OCI-LY3 (cell line): ENCODE results near the gene NMRK2.
"Not testable (repeated sequence)": the region's sequence is repeated elsewhere in the genome, so short reads cannot be mapped to it uniquely, and the experiment has no call there.

Experiments used
- H2AFZ ChIP-seq: fragments of 200-600, 300-600 bp; shearing (Covaris generic); 2 replicates; pipeline ENCODE4 v1.6.0; 2014; ENCODE audit warnings: antibody characterized with exemption, low read depth, low read length
- H3K27ac ChIP-seq: fragments of 200-600, 300-600 bp; sonication (generic); 2 replicates; pipeline ENCODE4 v1.5.1; 2014; ENCODE audit warnings: mild to moderate bottlenecking, low read length, moderate library complexity, mixed read lengths
- H3K27me3 ChIP-seq: fragments of 200-600, 300-600 bp; sonication (generic); 2 replicates; pipeline ENCODE4 v1.6.1; 2014; ENCODE audit warnings: low read depth, low read length, mixed read lengths
- H3K36me3 ChIP-seq: fragments of 200-600, 300-600 bp; sonication (generic); replicated peaks from 2 replicates; pipeline ENCODE3; 2014; ENCODE audit warnings: low read depth, low read length, mixed read lengths
- H3K4me1 ChIP-seq: fragments of 300-600, 200-600 bp; sonication (generic); 2 replicates; pipeline ENCODE4 v1.6.1; 2014; ENCODE audit warnings: low read length, mixed read lengths
- H3K4me2 ChIP-seq: fragments of 200-600, 300-600 bp; sonication (generic); 2 replicates; pipeline ENCODE4 v1.6.1; 2014; ENCODE audit warnings: low read length, mixed read lengths
- H3K4me3 ChIP-seq: fragments of 300-600, 200-600 bp; sonication (generic); 2 replicates; pipeline ENCODE4 v1.5.1; 2014; ENCODE audit warnings: antibody characterized with exemption, mild to moderate bottlenecking, low read length, moderate library complexity
- H3K79me2 ChIP-seq: fragments of 300-600, 200-600 bp; shearing (Covaris generic); 2 replicates; pipeline ENCODE4 v1.6.1; 2014; ENCODE audit warnings: mild to moderate bottlenecking, low read length, mixed read lengths
- H3K9ac ChIP-seq: fragments of 300-600, 200-600 bp; shearing (Covaris generic); 2 replicates; pipeline ENCODE4 v1.6.0; 2014; ENCODE audit warnings: mild to moderate bottlenecking, low read length, moderate library complexity
- H3K9me3 ChIP-seq: fragments of 200-600, 300-600 bp; shearing (Covaris generic); 2 replicates; pipeline ENCODE4 v1.6.1; 2014; ENCODE audit warnings: low read length, mixed read lengths; ENCODE audit not compliant: insufficient read depth
- H4K20me1 ChIP-seq: fragments of 200-600, 300-600 bp; sonication (generic); 2 replicates; pipeline ENCODE4 v1.6.1; 2016; ENCODE audit warnings: low read length, mixed read lengths; ENCODE audit not compliant: insufficient read depth
- EZH2phosphoT487 ChIP-seq: fragments of 200-600 bp; shearing (Covaris generic); IDR thresholded peaks from 2 replicates; pipeline ENCODE4 v1.6.1; 2018; ENCODE audit warnings: antibody characterized with exemption, mixed run types, low read depth
- TF ChIP-seq, protein P1 (sequence below): fragments of 200-600, 300-600 bp; sonication (generic); IDR thresholded peaks from 2 replicates; pipeline ENCODE4 v1.5.1; 2014; ENCODE audit warnings: antibody characterized with exemption, low read length, low read depth

NMRK2 gene

GRCh38 chr19:3966051-3967017 is 33.5 kb downstream of the NMRK2 start:
- Histone ChIP-seq H3K36me3 (peaks cover 44% of the 10 kb centered on the region), H3K27ac (no peak overlapping the region), H3K4me2 (no peak overlapping the region), H3K27me3 (no peaks in the 10 kb centered on the region), H3K79me2 (peaks cover 20% of the 10 kb centered on the region), H3K4me1 (peaks cover 8% of the 10 kb centered on the region), H4K20me1 (peaks cover 4% of the 10 kb centered on the region; the same call in 1 of the 2 replicates), H2AFZ (no peak overlapping the region), H3K9me3 (no peaks in the 10 kb centered on the region), H3K9ac (no peak overlapping the region), H3K4me3 (no peak overlapping the region)
- TF ChIP-seq, protein P1, sequence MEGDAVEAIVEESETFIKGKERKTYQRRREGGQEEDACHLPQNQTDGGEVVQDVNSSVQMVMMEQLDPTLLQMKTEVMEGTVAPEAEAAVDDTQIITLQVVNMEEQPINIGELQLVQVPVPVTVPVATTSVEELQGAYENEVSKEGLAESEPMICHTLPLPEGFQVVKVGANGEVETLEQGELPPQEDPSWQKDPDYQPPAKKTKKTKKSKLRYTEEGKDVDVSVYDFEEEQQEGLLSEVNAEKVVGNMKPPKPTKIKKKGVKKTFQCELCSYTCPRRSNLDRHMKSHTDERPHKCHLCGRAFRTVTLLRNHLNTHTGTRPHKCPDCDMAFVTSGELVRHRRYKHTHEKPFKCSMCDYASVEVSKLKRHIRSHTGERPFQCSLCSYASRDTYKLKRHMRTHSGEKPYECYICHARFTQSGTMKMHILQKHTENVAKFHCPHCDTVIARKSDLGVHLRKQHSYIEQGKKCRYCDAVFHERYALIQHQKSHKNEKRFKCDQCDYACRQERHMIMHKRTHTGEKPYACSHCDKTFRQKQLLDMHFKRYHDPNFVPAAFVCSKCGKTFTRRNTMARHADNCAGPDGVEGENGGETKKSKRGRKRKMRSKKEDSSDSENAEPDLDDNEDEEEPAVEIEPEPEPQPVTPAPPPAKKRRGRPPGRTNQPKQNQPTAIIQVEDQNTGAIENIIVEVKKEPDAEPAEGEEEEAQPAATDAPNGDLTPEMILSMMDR = no peak
- TF ChIP-seq EZH2phosphoT487 = no peak

DNA sequence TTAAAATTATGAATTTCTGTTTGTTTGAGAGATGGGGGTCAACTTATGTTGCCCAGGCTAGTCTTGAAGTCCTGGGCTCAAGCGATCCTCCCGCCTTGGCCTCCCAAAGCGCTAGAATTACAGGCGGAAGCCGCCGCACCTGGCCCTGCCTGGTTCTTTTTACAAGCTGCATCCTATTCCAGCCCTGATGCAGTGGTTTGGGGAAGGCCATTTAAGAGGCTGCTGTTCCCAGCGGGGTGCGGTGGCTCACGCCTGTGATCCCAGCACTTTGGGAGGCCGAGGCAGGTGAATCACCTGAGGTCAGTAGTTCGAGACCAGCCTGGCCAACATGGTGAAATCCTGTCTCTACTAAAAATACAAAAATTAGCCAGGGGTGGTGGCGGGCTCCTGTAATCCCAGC is 35.1 kb downstream of the NMRK2 start:
- H3K9me3 ChIP-seq, H2AFZ ChIP-seq, H3K27me3 ChIP-seq, H4K20me1 ChIP-seq, H3K9ac ChIP-seq, H3K4me3 ChIP-seq, H3K4me2 ChIP-seq, H3K27ac ChIP-seq, H3K4me1 ChIP-seq: not testable (repeated sequence)
- Histone ChIP-seq H3K36me3 (peaks cover 41% of the 10 kb centered on the region), H3K79me2 (peaks cover 20% of the 10 kb centered on the region)

GRCh38 chr19:3968556-3969434 is 35.9 kb downstream of the NMRK2 start:
- Histone ChIP-seq H3K4me2 (no peak overlapping the region), H4K20me1 (peaks cover 4% of the 10 kb centered on the region; the same call in 1 of the 2 replicates), H3K27ac (no peak overlapping the region), H3K9me3 (no peaks in the 10 kb centered on the region), H3K9ac (no peak overlapping the region), H3K4me3 (no peak overlapping the region), H2AFZ (no peak overlapping the region), H3K4me1 (peaks cover 10% of the 10 kb centered on the region), H3K27me3 (no peaks in the 10 kb centered on the region), H3K79me2 (peaks cover 20% of the 10 kb centered on the region), H3K36me3 (peaks cover 33% of the 10 kb centered on the region)
- TF ChIP-seq, protein P1 = no peak
- no peak for TF ChIP-seq EZH2phosphoT487

DNA sequence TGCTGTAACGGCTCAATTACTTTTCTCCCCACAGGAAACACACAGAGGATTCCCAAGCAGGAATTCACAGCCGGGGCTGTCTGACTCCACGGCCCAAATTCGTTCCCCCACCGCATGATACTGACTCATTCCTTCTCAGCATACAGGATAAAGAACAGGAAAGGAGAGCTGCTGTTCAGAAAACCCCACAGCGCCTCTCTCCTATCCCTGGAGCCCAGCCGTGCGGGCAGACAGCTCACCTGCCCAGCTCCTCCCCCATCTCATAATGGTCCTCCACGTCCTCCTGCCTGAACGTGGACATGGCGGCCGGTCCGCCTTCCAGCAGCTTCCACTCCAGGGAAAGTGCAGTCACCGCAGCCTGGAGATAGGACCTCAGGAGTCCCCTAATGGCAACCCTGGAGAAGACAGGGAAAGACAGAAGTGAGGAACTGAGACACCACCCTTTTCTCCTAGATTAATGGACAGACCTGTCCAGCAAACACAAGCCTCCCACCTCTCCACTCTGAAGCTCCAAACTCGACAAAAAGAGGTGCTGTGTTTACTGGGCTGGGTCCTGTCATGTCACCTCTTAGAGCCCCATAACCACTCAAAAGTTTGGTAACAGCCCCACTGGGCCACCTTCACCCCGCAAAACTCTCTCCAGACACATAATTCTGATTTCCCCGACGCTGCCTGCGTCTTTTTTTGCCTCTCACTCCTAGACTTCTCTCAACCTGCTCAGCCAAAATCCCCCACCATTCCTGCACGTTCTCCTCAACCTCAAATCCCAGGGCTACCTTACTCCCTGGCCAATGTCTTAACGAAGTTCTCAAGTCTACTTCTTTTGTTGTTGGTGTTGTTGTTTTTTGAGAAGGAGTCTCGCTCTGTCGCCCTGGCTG is 36.8 kb downstream of the NMRK2 start:
- Histone ChIP-seq H3K9me3 (no peaks in the 10 kb centered on the region), H3K4me1 (peaks cover 10% of the 10 kb centered on the region), H2AFZ (no peak overlapping the region), H3K9ac (peak overlapping the region; percentile 86), H3K79me2 (peaks cover 20% of the 10 kb centered on the region), H3K4me3 (peak overlapping the region; percentile 90), H3K27me3 (no peaks in the 10 kb centered on the region), H3K4me2 (peak overlapping the region; percentile 84), H4K20me1 (peaks cover 4% of the 10 kb centered on the region; the same call in 1 of the 2 replicates), H3K36me3 (peaks cover 27% of the 10 kb centered on the region), H3K27ac (no peak overlapping the region)
- no peak for TF ChIP-seq EZH2phosphoT487
- TF ChIP-seq, protein P1 = no peak
